H9 (cell line): ENCODE results near the gene CR1. TPM values are rescaled to one million over a fixed set of nuclear protein-coding genes. Genes with fewer than 3 reads are reported as not detected.

Source experiments
- DNase-seq: peaks from one replicate; pipeline ENCODE4 v3.0.0-alpha.2; 2017
- H2AFZ ChIP-seq: one replicate; pipeline ENCODE4 v1.6.1; 2013; ENCODE audit warnings: mild to moderate bottlenecking, low read length, control low read depth, moderate library complexity
- H2AK5ac ChIP-seq: 2 replicates; pipeline ENCODE4 v1.6.1; 2013; ENCODE audit warnings: low read length, control low read depth, mixed read lengths; ENCODE audit not compliant: insufficient read length
- H2BK120ac ChIP-seq: one replicate; pipeline ENCODE4 v1.6.1; 2013; ENCODE audit warnings: low read depth, mild to moderate bottlenecking, low read length, control low read depth, inconsistent platforms; ENCODE audit not compliant: poor library complexity, severe bottlenecking
- H2BK12ac ChIP-seq: 2 replicates; pipeline ENCODE4 v1.6.1; 2013; ENCODE audit warnings: low read length, control low read depth, mixed read lengths, low read depth; ENCODE audit not compliant: insufficient read length
- H2BK15ac ChIP-seq: 2 replicates; pipeline ENCODE4 v1.6.1; 2013; ENCODE audit warnings: low read depth, low read length, control low read depth
- H2BK20ac ChIP-seq: one replicate; pipeline ENCODE4 v1.6.1; 2013; ENCODE audit warnings: low read depth, mild to moderate bottlenecking, low read length, control low read depth, inconsistent platforms; ENCODE audit not compliant: poor library complexity, severe bottlenecking
- H2BK5ac ChIP-seq: 2 replicates; pipeline ENCODE4 v1.6.1; 2013; ENCODE audit warnings: low read length, control low read depth, mixed read lengths; ENCODE audit not compliant: insufficient read length
- H3K14ac ChIP-seq: 2 replicates; pipeline ENCODE4 v1.6.1; 2013; ENCODE audit warnings: low read length, control low read depth; ENCODE audit not compliant: insufficient read depth
- H3K18ac ChIP-seq: 2 replicates; pipeline ENCODE4 v1.6.1; 2013; ENCODE audit warnings: low read depth, mild to moderate bottlenecking, mixed read lengths, low read length, control low read depth; ENCODE audit not compliant: insufficient read length
- H3K23ac ChIP-seq: 2 replicates; pipeline ENCODE4 v1.6.1; 2013; ENCODE audit warnings: low read length, control low read depth, mixed read lengths, low read depth; ENCODE audit not compliant: insufficient read length
- H3K23me2 ChIP-seq: 2 replicates; pipeline ENCODE4 v1.6.1; 2013; ENCODE audit warnings: low read depth, mild to moderate bottlenecking, mixed read lengths, low read length, control low read depth; ENCODE audit not compliant: insufficient read length, poor library complexity, severe bottlenecking
- H3K27ac ChIP-seq: 2 replicates; pipeline ENCODE4 v1.5.1; 2013; ENCODE audit warnings: low read length, control low read depth, mixed read lengths, low read depth; ENCODE audit not compliant: insufficient read length
- H3K27me3 ChIP-seq: 2 replicates; pipeline ENCODE4 v1.6.1; 2013; ENCODE audit warnings: low read length, control low read depth, inconsistent platforms; ENCODE audit not compliant: insufficient read depth
- H3K4ac ChIP-seq: 2 replicates; pipeline ENCODE4 v1.6.1; 2013; ENCODE audit warnings: low read depth, mild to moderate bottlenecking, control low read depth, inconsistent platforms, low read length, moderate library complexity
- H3K4me1 ChIP-seq: 2 replicates; pipeline ENCODE4 v1.6.1; 2013; ENCODE audit warnings: low read length, control low read depth, inconsistent platforms; ENCODE audit not compliant: insufficient read depth
- H3K4me2 ChIP-seq: 2 replicates; pipeline ENCODE4 v1.6.1; 2013; ENCODE audit warnings: low read length, control low read depth, mixed read lengths; ENCODE audit not compliant: insufficient read length, insufficient read depth
- H3K56ac ChIP-seq: 2 replicates; pipeline ENCODE4 v1.6.1; 2013; ENCODE audit warnings: low read depth, mild to moderate bottlenecking, mixed read lengths, low read length, control low read depth; ENCODE audit not compliant: insufficient read length
- H3K79me1 ChIP-seq: 2 replicates; pipeline ENCODE4 v1.6.1; 2013; ENCODE audit warnings: low read depth, mild to moderate bottlenecking, moderate library complexity, low read length, control low read depth, inconsistent platforms; ENCODE audit not compliant: insufficient read depth, poor library complexity, severe bottlenecking
- H3K79me2 ChIP-seq: 2 replicates; pipeline ENCODE4 v1.6.1; 2013; ENCODE audit warnings: low read length, control low read depth, inconsistent platforms; ENCODE audit not compliant: insufficient read depth
- H3K9ac ChIP-seq: 2 replicates; pipeline ENCODE4 v1.6.1; 2013; ENCODE audit warnings: low read length, control low read depth, mixed read lengths; ENCODE audit not compliant: insufficient read length; ENCODE audit errors: extremely low read depth
- H3K9me3 ChIP-seq: one replicate; pipeline ENCODE4 v1.6.1; 2013; ENCODE audit warnings: low read depth, low read length, inconsistent platforms; ENCODE audit not compliant: control insufficient read depth
- H3T11ph ChIP-seq: one replicate; pipeline ENCODE4 v1.6.1; 2013; ENCODE audit warnings: mild to moderate bottlenecking, low read length, control low read depth, inconsistent platforms
- H4K20me1 ChIP-seq: one replicate; pipeline ENCODE4 v1.6.1; 2013; ENCODE audit not compliant: control insufficient read depth, insufficient read length, insufficient read depth
- H4K5ac ChIP-seq: 2 replicates; pipeline ENCODE4 v1.6.1; 2013; ENCODE audit warnings: low read depth, mild to moderate bottlenecking, mixed read lengths, low read length, control low read depth; ENCODE audit not compliant: insufficient read length
- H4K8ac ChIP-seq: replicated peaks from 2 replicates; pipeline ENCODE4 v1.6.1; 2013; ENCODE audit warnings: low read length, control low read depth, mixed read lengths, low read depth; ENCODE audit not compliant: insufficient read length
- H4K91ac ChIP-seq: 2 replicates; pipeline ENCODE4 v1.6.1; 2013; ENCODE audit warnings: low read depth, mild to moderate bottlenecking, moderate library complexity, mixed read lengths, low read length, control low read depth; ENCODE audit not compliant: insufficient read length
- H3K27ac Mint-ChIP-seq, 3 experiments: 2 replicates in 2 of 3; 3 replicates in 1 of 3; pipeline ENCODE4 v1.8.0; 2020 to 2021; ENCODE audit warnings: mixed read lengths in 3 of 3, mild to moderate bottlenecking in 1 of 3, moderate library complexity in 1 of 3
- H3K27me3 Mint-ChIP-seq: 2 replicates; pipeline ENCODE4 v1.8.0; 2021; ENCODE audit warnings: low read depth, mild to moderate bottlenecking, moderate library complexity, mixed read lengths
- H3K36me3 Mint-ChIP-seq, 3 experiments: 2 replicates in 2 of 3; 3 replicates in 1 of 3; pipeline ENCODE4 v1.8.0; 2020 to 2021; ENCODE audit warnings: low read depth in 3 of 3, mixed read lengths in 3 of 3; ENCODE audit not compliant: insufficient read depth in 1 of 3
- H3K4me1 Mint-ChIP-seq, 2 experiments: 2 replicates each; pipeline ENCODE4 v1.8.0; 2020; ENCODE audit warnings: mixed read lengths in 2 of 2
- H3K4me3 Mint-ChIP-seq, 2 experiments: 2 replicates in 1 of 2; 3 replicates in 1 of 2; pipeline ENCODE4 v1.8.0; 2020 to 2021; ENCODE audit warnings: mild to moderate bottlenecking in 2 of 2, mixed read lengths in 2 of 2, moderate library complexity in 1 of 2
- H3K9me3 Mint-ChIP-seq, 2 experiments: 2 replicates in 1 of 2; 3 replicates in 1 of 2; pipeline ENCODE4 v1.8.0; 2020; ENCODE audit warnings: mild to moderate bottlenecking in 2 of 2, mixed read lengths in 2 of 2, moderate library complexity in 1 of 2
- whole genome bisulfite sequencing: extraction: QIAGEN DNeasy Blood & Tissue Kit; methylation state at CpG from one replicate; pipeline ENCODE4 v1.1.7; 2013; ENCODE audit warnings: missing lambda C conversion rate, low lambda C conversion rate, mixed read lengths; ENCODE audit not compliant: insufficient read length; ENCODE audit errors: extremely low coverage; 5-methylcytosine and 5-hydroxymethylcytosine counted together
- total RNA-seq: library from RNA; stranded (reverse); gene quantifications from 2 replicates; pipeline ENCODE4 v1.2.1, GENCODE V29; 2021
- TF ChIP-seq, protein P1 (sequence below): fragments of 200-600 bp; sonication (generic); conservative IDR thresholded peaks from 3 replicates; pipeline ENCODE4 v1.8.0; 2021; ENCODE audit warnings: antibody characterized with exemption, mild to moderate bottlenecking

The CR1 gene
- total RNA-seq, 1 experiment from 2014 or later: 0.04 TPM

DNA sequence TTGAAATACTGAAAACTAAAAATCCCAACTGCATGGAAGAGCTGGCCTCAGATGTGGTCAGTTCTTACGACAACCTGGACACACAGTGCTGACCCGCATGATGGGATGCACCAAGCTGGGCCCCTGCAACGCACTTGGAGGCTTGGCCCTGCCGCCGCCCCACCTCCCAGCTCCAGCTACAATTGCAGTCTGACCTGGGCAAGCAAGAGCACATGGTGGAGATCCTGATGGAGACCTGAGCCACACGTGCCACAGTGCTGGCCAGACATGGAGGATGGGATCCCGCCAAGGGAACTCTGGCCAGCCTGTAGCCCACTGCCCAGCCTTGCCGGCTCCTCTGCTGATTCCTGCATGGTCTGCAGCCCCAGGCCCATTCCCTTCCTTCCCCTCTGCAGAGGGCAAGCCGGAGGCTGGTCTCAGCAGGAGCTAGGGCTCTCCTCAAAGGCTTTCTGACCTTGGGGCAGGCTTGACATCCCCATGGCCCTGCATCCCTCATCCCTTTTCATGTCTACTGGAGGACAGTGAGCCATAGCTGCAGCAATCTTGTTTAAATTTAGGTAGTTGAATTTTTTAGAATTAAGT is 163.0 kb downstream of the CR1 start:
- Histone ChIP-seq H2AFZ (no peak overlapping the region), H2BK12ac (no peak overlapping the region), H3K9me3 (no peaks in the 10 kb centered on the region), H3T11ph (no peak overlapping the region), H3K9ac (no peak overlapping the region), H3K27ac (no peak overlapping the region), H2BK15ac (no peak overlapping the region), H3K14ac (no peak overlapping the region), H2AK5ac (no peak overlapping the region), H4K5ac (no peak overlapping the region), H4K91ac (no peak overlapping the region), H2BK20ac (no peak overlapping the region), H3K4me1 (no peaks in the 10 kb centered on the region; the same call in 1 of the 2 replicates), H3K79me2 (no peaks in the 10 kb centered on the region), H3K56ac (no peak overlapping the region), H4K20me1 (no peaks in the 10 kb centered on the region), H3K4ac (no peak overlapping the region), H3K4me2 (no peak overlapping the region), H2BK5ac (no peak overlapping the region), H3K23me2 (no peaks in the 10 kb centered on the region), H3K79me1 (no peaks in the 10 kb centered on the region), H4K8ac (no peak overlapping the region), H3K18ac (no peak overlapping the region), H2BK120ac (no peak overlapping the region), H3K27me3 (no peaks in the 10 kb centered on the region), H3K23ac (no peak overlapping the region)
- TF ChIP-seq, protein P1, sequence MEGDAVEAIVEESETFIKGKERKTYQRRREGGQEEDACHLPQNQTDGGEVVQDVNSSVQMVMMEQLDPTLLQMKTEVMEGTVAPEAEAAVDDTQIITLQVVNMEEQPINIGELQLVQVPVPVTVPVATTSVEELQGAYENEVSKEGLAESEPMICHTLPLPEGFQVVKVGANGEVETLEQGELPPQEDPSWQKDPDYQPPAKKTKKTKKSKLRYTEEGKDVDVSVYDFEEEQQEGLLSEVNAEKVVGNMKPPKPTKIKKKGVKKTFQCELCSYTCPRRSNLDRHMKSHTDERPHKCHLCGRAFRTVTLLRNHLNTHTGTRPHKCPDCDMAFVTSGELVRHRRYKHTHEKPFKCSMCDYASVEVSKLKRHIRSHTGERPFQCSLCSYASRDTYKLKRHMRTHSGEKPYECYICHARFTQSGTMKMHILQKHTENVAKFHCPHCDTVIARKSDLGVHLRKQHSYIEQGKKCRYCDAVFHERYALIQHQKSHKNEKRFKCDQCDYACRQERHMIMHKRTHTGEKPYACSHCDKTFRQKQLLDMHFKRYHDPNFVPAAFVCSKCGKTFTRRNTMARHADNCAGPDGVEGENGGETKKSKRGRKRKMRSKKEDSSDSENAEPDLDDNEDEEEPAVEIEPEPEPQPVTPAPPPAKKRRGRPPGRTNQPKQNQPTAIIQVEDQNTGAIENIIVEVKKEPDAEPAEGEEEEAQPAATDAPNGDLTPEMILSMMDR: no peak
- Mint-ChIP-seq H3K4me3 (no peak overlapping the region), H3K9me3 (peaks cover 21% of the 10 kb centered on the region in 2 experiments), H3K4me1 (peaks cover 0 to under 1% of the 10 kb centered on the region in 2 experiments; a peak in 2 of 4 replicates), H3K27ac (no peak overlapping the region), H3K36me3 (peaks cover 12 to 20% (median 18%) of the 10 kb centered on the region in 3 experiments), H3K27me3 (no peaks in the 10 kb centered on the region; the same call in none of the 2 replicates)
- DNase-seq: no peak
- no CpG with 5 or more reads among the region's 9 CpGs for WGBS
